Keratinocyte (primary cell): ENCODE results near the gene PRR11. TPM values are rescaled to one million over a fixed set of nuclear protein-coding genes. Genes with fewer than 3 reads are reported as not detected.

Experiments
- DNase-seq: peaks from one replicate; pipeline ENCODE4 v3.0.0-alpha.2; 2011; ENCODE audit warnings: low read depth, missing footprints, low spot score
- FAIRE-seq: peaks from 2 replicates; lab custom pipeline; 2011; peaks lifted over from hg19 to GRCh38; lab: Jason Lieb, UNC
- H2AFZ ChIP-seq: 2 replicates; pipeline ENCODE4 v1.6.0; 2012; ENCODE audit warnings: low read length, control low read depth, inconsistent platforms; ENCODE audit not compliant: control insufficient read depth
- H3K27ac ChIP-seq: 2 replicates; pipeline ENCODE4 v1.5.1; 2011; ENCODE audit warnings: low read length; ENCODE audit not compliant: control insufficient read depth, insufficient read depth
- H3K27me3 ChIP-seq: 3 replicates; pipeline ENCODE4 v1.6.0; 2011; ENCODE audit warnings: low read length; ENCODE audit not compliant: control insufficient read depth, insufficient read depth; ENCODE audit errors: extremely low read depth
- H3K36me3 ChIP-seq, 2 experiments: 2 replicates in 1 of 2; 3 replicates in 1 of 2; pipeline ENCODE4 v1.5.1; 2011; ENCODE audit warnings: low read length in 2 of 2, mild to moderate bottlenecking in 1 of 2; ENCODE audit not compliant: control insufficient read depth in 2 of 2, insufficient read depth in 2 of 2; ENCODE audit errors: extremely low read depth in 1 of 2
- H3K4me1 ChIP-seq: 3 replicates; pipeline ENCODE4 v1.5.1; 2011; ENCODE audit warnings: low read length; ENCODE audit not compliant: control insufficient read depth, insufficient read depth; ENCODE audit errors: extremely low read depth
- H3K4me2 ChIP-seq: 3 replicates; pipeline ENCODE4 v1.6.0; 2011; ENCODE audit warnings: low read depth, low read length; ENCODE audit not compliant: control insufficient read depth, insufficient read depth; ENCODE audit errors: extremely low read depth
- H3K4me3 ChIP-seq, 3 experiments: fragments of 200-600 bp in 1 of 3; sonication (generic) in 1 of 3; 2 replicates in 2 of 3; 3 replicates in 1 of 3; pipeline ENCODE4 v1.5.1; 2011 to 2016; ENCODE audit warnings: low read length in 3 of 3, mild to moderate bottlenecking in 3 of 3, control low read depth in 2 of 3, inconsistent platforms in 1 of 3, low read depth in 1 of 3, mixed read lengths in 1 of 3, mixed run types in 1 of 3, moderate library complexity in 1 of 3; ENCODE audit not compliant: control insufficient read depth in 2 of 3, insufficient read depth in 2 of 3; ENCODE audit errors: extremely low read depth in 1 of 3
- H3K79me2 ChIP-seq: 2 replicates; pipeline ENCODE4 v1.6.0; 2012; ENCODE audit warnings: low read length; ENCODE audit not compliant: control insufficient read depth, insufficient read depth
- H3K9ac ChIP-seq: 3 replicates; pipeline ENCODE4 v1.6.0; 2011; ENCODE audit warnings: low read length; ENCODE audit not compliant: control insufficient read depth, insufficient read depth; ENCODE audit errors: extremely low read depth
- H3K9me1 ChIP-seq: 3 replicates; pipeline ENCODE4 v1.6.0; 2011; ENCODE audit warnings: low read length; ENCODE audit not compliant: control insufficient read depth, insufficient read depth; ENCODE audit errors: extremely low read depth
- H3K9me3 ChIP-seq: 2 replicates; pipeline ENCODE4 v1.5.1; 2012; ENCODE audit warnings: low read depth, low read length; ENCODE audit not compliant: control insufficient read depth
- H4K20me1 ChIP-seq: 3 replicates; pipeline ENCODE4 v1.6.0; 2011; ENCODE audit warnings: low read length; ENCODE audit not compliant: control insufficient read depth, insufficient read depth; ENCODE audit errors: extremely low read depth
- EZH2 ChIP-seq: IDR thresholded peaks from one replicate; pipeline ENCODE4 v1.6.1; 2012; ENCODE audit warnings: inconsistent platforms, mild to moderate bottlenecking, low read length, moderate library complexity
- dilution Hi-C: fragments of 300-500 bp; cut with MboI; formaldehyde crosslinking; loops from one replicate; pipeline ENCODE4 v1.7.0; 2020; ENCODE audit warnings: low sequenced_read_pairs; ENCODE audit not compliant: extremely low pct_ligation_motif_present
- polyA plus RNA-seq, 5 experiments: library from polyadenylated mRNA; depleted of rRNA in 3 of 5; stranded (reverse) in 3 of 5; stranded (forward) in 1 of 5; unstranded in 1 of 5; fragments of >200 nt; gene quantifications; 1 replicate in 1 of 5; 2 replicates in 3 of 5; 3 replicates in 1 of 5; pipeline versions ENCODE4 v1.2.1 to v1.2.3, GENCODE V29; 2011 to 2012; ENCODE audit warnings: missing spikeins in 2 of 5, low read depth in 1 of 5, low replicate concordance in 1 of 5
- TF ChIP-seq, protein P1 (sequence below), 3 experiments: IDR thresholded peaks in 1 of 3; conservative IDR thresholded peaks in 1 of 3; optimal IDR thresholded peaks in 1 of 3; 2 replicates in 2 of 3; 3 replicates in 1 of 3; pipeline versions ENCODE3 to v1.5.1; 2011; ENCODE audit warnings: low read length in 3 of 3, mild to moderate bottlenecking in 3 of 3, moderate library complexity in 2 of 3, control low read depth in 1 of 3, inconsistent platforms in 1 of 3; ENCODE audit not compliant: insufficient read depth in 2 of 3; ENCODE audit errors: extremely low read depth in 1 of 3

PRR11 gene
- polyA plus RNA-seq, 1 donor (not counting 4 experiments of a cell fraction or from before 2014, with no cell fraction given), result 40.1 TPM

DNA sequence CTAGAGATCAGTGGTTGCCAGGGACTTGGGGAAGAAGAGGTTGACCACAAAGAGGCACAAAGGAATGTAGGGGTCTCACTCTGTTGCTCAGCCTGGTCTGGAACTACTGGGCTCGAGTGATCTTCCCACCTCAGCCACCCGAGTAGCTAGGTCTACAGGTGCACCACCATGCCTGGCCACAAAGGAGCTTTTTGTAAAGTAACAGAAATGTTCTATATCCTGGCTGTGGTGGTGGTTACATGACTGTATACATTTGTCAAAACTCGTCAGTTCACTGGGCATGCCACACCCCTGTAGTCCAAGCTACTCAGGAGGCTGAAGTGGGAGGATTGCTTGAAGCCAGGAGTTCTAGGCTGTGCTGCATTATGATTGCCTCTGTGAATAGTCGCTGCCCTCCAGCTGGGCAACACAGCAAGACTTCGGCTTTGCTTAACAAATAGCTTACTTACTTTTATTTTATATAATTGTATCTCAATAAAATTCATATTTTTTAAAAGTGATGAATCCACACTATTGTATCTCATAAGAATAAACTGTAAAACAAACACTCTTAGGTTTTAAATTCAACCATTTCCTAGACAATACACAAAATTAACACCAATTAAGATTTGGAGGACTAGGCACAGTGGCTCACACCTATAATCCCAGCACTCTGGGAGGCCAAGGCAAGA is 5.6 kb upstream of the PRR11 start:
- peaks cover 95% of the 10 kb centered on the region for H3K79me2 ChIP-seq
- no peaks in the 10 kb centered on the region for H3K9me1 ChIP-seq
- no peak overlapping the region for H3K9ac ChIP-seq
- DNase-seq (no peak), FAIRE-seq (no peak)
- peaks cover 36% of the 10 kb centered on the region for H3K4me1 ChIP-seq
- H3K27me3 ChIP-seq, result no peaks in the 10 kb centered on the region
- TF ChIP-seq EZH2, result no peak
- TF ChIP-seq, protein P1, sequence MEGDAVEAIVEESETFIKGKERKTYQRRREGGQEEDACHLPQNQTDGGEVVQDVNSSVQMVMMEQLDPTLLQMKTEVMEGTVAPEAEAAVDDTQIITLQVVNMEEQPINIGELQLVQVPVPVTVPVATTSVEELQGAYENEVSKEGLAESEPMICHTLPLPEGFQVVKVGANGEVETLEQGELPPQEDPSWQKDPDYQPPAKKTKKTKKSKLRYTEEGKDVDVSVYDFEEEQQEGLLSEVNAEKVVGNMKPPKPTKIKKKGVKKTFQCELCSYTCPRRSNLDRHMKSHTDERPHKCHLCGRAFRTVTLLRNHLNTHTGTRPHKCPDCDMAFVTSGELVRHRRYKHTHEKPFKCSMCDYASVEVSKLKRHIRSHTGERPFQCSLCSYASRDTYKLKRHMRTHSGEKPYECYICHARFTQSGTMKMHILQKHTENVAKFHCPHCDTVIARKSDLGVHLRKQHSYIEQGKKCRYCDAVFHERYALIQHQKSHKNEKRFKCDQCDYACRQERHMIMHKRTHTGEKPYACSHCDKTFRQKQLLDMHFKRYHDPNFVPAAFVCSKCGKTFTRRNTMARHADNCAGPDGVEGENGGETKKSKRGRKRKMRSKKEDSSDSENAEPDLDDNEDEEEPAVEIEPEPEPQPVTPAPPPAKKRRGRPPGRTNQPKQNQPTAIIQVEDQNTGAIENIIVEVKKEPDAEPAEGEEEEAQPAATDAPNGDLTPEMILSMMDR (optimal IDR thresholded peaks at IDR 0.05 in 1 of 3, IDR thresholded peaks at IDR 0.05 in 1 of 3, conservative IDR thresholded peaks at IDR 0.05 in 1 of 3; ENCODE audit: extremely low read depth in 1 of 3, insufficient read depth in 2 of 3, low read length in 3 of 3), result no peak
- dilution Hi-C loops, result no loop called here
- peak overlapping the region; percentile 57 for H3K4me2 ChIP-seq
- H3K4me3 ChIP-seq, result no peak overlapping the region
- no peaks in the 10 kb centered on the region for H4K20me1 ChIP-seq
- H3K27ac ChIP-seq, result peak overlapping the region; percentile 56
- H2AFZ ChIP-seq, result no peak overlapping the region
- peaks cover 0 to 3% of the 10 kb centered on the region in 2 experiments for H3K36me3 ChIP-seq
- H3K9me3 ChIP-seq, result no peaks in the 10 kb centered on the region

DNA sequence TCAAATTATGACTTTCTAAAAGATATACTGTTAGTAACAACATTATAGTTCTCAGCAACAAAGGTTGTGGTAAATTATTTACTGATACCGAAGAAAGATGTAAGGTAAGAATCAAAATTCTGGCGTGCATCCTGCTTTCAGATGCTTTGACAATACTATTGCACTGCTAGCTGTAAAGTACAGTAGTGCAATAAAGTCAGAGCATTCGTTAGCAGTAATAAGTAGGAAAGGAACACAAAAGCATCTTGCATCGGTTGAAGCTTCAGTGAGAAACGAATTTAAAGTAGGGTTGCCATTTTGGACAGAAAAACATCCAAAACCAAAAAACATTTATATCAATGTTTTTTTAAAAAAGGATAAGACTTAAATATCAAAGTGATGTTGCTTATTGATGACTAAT is 4.5 kb upstream of the PRR11 start:
- no peak for FAIRE-seq

More for the DNA sequence above, 4.5 kb upstream of the PRR11 start:
- H3K9me3 ChIP-seq, result no peaks in the 10 kb centered on the region
- no peaks in the 10 kb centered on the region for H3K27me3 ChIP-seq
- H4K20me1 ChIP-seq, result no peaks in the 10 kb centered on the region
- TF ChIP-seq EZH2, result no peak
- TF ChIP-seq, protein P1 (optimal IDR thresholded peaks at IDR 0.05 in 1 of 3, IDR thresholded peaks at IDR 0.05 in 1 of 3, conservative IDR thresholded peaks at IDR 0.05 in 1 of 3; ENCODE audit: extremely low read depth in 1 of 3, insufficient read depth in 2 of 3, low read length in 3 of 3), result no peak
- dilution Hi-C loops, result no loop called here
- no peak overlapping the region for H3K4me3 ChIP-seq
- H3K4me1 ChIP-seq, result peaks cover 36% of the 10 kb centered on the region
- H2AFZ ChIP-seq, result no peak overlapping the region
- peaks cover 84% of the 10 kb centered on the region for H3K79me2 ChIP-seq
- H3K4me2 ChIP-seq, result peak overlapping the region; percentile 76
- no peaks in the 10 kb centered on the region for H3K9me1 ChIP-seq
- no peak for DNase-seq
- no peak overlapping the region for H3K9ac ChIP-seq
- H3K27ac ChIP-seq, result no peak overlapping the region
- H3K36me3 ChIP-seq, result no peaks in the 10 kb centered on the region
